Heart left ventricle (tissue), 16 donors: ENCODE results near the gene POMT1. TPM values are rescaled to one million over a fixed set of nuclear protein-coding genes. Genes with fewer than 3 reads are reported as not detected.

Source experiments
- ATAC-seq, 4 donors: fragments of 200-7000 bp; cut with Tn5 transposase; one replicate each; pipeline ENCODE4 v1.9.1; 2020 to 2022; ENCODE audit warnings: moderate library complexity in 4 of 4, mild to moderate bottlenecking in 3 of 4, moderate number of reproducible peaks in 1 of 4
- DNase-seq, 5 donors: peaks; one replicate each; pipeline ENCODE4 v3.0.0-alpha.2; 2020
- H3K27ac ChIP-seq, 12 donors: fragments of 200-600 bp; sonication (generic) in 4 of 12; one replicate each; pipeline versions ENCODE4 v1.5.0 to v1.8.0; 2016 to 2022; ENCODE audit warnings: mild to moderate bottlenecking in 2 of 12
- H3K27me3 ChIP-seq, 9 donors: fragments of 200-600 bp; sonication (generic) in 2 of 9; one replicate each; pipeline versions ENCODE4 v1.5.1 to v1.8.0; 2016 to 2022; ENCODE audit warnings: mild to moderate bottlenecking in 3 of 9
- H3K36me3 ChIP-seq, 9 donors: fragments of 200-600 bp; sonication (generic) in 2 of 9; one replicate each; pipeline versions ENCODE4 v1.5.0 to v1.8.0; 2018 to 2022; ENCODE audit warnings: mild to moderate bottlenecking in 2 of 9
- H3K4me1 ChIP-seq, 12 donors: fragments of 200-600 bp; sonication (generic) in 4 of 12; one replicate each; pipeline versions ENCODE4 v1.5.0 to v1.8.0; 2016 to 2022; ENCODE audit warnings: mild to moderate bottlenecking in 3 of 12
- H3K4me3 ChIP-seq, 12 donors: fragments of 200-600 bp; sonication (generic) in 4 of 12; one replicate each; pipeline versions ENCODE4 v1.5.0 to v1.8.0; 2017 to 2022; ENCODE audit warnings: mild to moderate bottlenecking in 9 of 12, moderate library complexity in 4 of 12
- H3K9me3 ChIP-seq, 12 donors: fragments of 200-600 bp; sonication (generic) in 4 of 12; one replicate each; pipeline versions ENCODE4 v1.5.0 to v1.8.0; 2016 to 2022; ENCODE audit warnings: mild to moderate bottlenecking in 1 of 12
- CTCF ChIP-seq, 12 donors: fragments of 200-600 bp; sonication (generic) in 4 of 12; IDR thresholded peaks; one replicate each; pipeline versions ENCODE4 v1.5.0 to v1.8.0; 2018 to 2022; ENCODE audit warnings: antibody characterized with exemption in 12 of 12, mild to moderate bottlenecking in 5 of 12
- POLR2A ChIP-seq, 2 donors: fragments of 450-650 bp; IDR thresholded peaks; one replicate each; pipeline ENCODE4 v1.6.1; 2017; ENCODE audit warnings: antibody characterized with exemption in 2 of 2, mild to moderate bottlenecking in 2 of 2, moderate library complexity in 2 of 2
- WGBS, 4 donors: extraction: QIAGEN DNeasy Blood & Tissue Kit in 2 of 4; methylation state at CpG; one replicate each; pipeline versions ENCODE4 v1.1.5 to v1.1.7; 2013 to 2018; 5-methylcytosine and 5-hydroxymethylcytosine counted together
- intact Hi-C, 10 donors: fragments of 100-400 bp; cut with DNase I; formaldehyde crosslinking; loops; one replicate each; pipeline versions ENCODE4 v1.11.1 to v1.14.2; 2022
- polyA plus RNA-seq, 2 donors: library from polyadenylated mRNA; stranded (reverse); fragments of 200-250 nt; gene quantifications; one replicate each; pipeline ENCODE4 v1.2.3, GENCODE V29; 2013
- total RNA-seq, 9 donors: library from RNA; depleted of rRNA in 2 of 9; stranded (reverse); fragments of >200 nt in 2 of 9; fragmentation: NEBNext Ultra II Directional in 3 of 9; extraction: Animal tissue kit (Norgen Biotek cat#: 25700) in 3 of 9; gene quantifications; one replicate each; pipeline versions ENCODE4 v1.1.0 to v1.2.4, GENCODE V29; 2016 to 2023
- donor health status: ischemic (EF 13 %, LVEDD 7.1; RV severe dilation, severe dysfunction).
- donor health status: healthy with polysubstance abuse.
- donor health status: DM: no; HTN: yes; CAD: no.
- donor health status: DM: no; HTN: no; CAD: no.
- donor health status: ischemic (EF 25% LVEDD 6.9; RV normal size, moderate dysfunction).
- donor health status: ischemic (EF 25% LVEDD 5.7; RV mildly dilated, moderate dysfunction).
- donor health status: healthy.
- donor health status: DM: yes; HTN: yes; CAD: no.
- donor health status: ischemic (EF 35%, LVEDD 5.7; RV mildly dilated, moderate dysfunction).
- donor health status: nonischemic (EF 11% LVEDD 7.7; RV severe dilation, severe dysfunction).
- donor health status: DM: yes; HTN: yes; CAD: no.
- donor health status: PGD.
- donor health status: ischemic (EF 29% LVEDD 5.4; RV normal size, mild dysfunction).
- donor health status: nonischemic (EF 23%, LVEDD 6.1; RV moderate dilation, normal function).

Gene POMT1
- total and polyA plus RNA-seq, 11 donors: 15.3 to 28.8 (median 20.3) TPM

DNA sequence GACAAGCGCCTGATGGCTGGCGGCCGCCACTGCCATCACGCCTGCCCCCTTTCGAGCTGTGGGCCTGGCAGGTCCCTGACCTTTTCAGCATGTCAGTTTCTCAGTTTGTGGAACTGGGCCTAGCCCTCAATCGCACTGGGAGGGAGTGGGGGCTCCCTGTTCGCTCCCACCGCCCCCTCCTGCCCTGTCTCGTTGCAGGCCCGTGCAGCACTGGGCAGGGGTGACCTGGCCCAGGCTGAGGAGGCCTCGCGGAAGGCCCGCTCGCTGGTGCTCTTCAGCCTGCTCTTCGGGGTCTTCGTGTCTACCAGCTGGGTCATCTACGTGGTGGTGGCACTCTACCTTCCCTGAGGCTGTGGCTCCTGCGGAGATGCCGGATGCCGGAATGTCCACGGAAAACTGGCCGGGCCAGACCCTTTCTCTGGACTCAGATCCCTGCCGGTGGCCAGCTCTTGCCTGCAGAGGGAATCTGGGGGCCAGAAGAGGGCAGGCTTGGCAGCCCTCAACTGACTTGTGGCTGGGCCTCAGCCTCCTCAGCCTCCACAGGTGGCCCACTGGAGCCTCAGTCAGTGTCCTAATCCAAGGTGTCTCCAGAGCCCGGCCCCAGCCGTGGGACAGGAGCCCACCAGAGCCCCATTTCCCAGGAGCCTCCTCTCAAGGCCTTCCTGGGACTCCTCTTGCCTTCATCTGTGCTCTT lies 55.3 kb downstream of the POMT1 start:
- ATAC-seq (peak in 2 of 4 donors; percentile 15 to 21), DNase-seq (no peak)
- Histone ChIP-seq H3K4me3 (no peak overlapping the region), H3K9me3 (peaks cover 0 to 26% (median 5%) of the 10 kb centered on the region in 12 donors), H3K27me3 (peaks cover 9 to 32% (median 20%) of the 10 kb centered on the region in 9 donors), H3K27ac (no peak overlapping the region), H3K36me3 (no peaks in the 10 kb centered on the region), H3K4me1 (peaks cover 0 to 3% (median 0%) of the 10 kb centered on the region in 12 donors)
- intact Hi-C loops: no loop called here
- TF ChIP-seq CTCF (IDR thresholded peaks at IDR 0.05): no peak
- no peak for TF ChIP-seq POLR2A (IDR thresholded peaks at IDR 0.05)
- WGBS, 4 donors: 92 to 94% (median 93%) methylated on average over 23 to 25 of the region's 25 CpGs

DNA sequence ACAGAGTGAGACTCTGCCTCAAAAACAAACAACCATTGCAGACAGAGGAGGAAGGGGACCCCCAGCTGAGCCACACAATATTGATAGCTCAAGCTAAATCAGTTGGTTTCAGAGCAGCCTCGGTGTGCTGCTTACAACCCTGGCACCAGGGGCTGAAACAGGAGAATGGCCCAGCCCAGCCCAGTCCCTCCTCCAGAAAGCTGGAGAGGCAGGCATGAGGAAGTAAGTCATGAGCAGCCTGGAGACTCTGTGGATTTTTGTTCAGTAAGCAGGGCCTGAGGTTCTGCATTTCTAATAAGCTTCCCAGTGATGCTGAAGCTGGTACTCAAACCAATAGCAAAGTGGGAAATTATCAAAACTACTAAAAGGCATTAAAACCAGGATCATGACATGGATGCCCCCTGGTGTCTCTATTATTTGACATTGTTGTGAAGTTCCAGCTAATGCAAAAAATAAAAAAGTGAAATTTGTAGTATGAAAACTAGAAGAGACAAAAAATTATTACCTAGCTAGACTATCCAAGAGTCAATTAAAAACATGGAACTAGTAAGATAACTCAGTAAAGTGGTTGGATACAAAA lies 56.8 kb downstream of the POMT1 start:
- H3K4me3 ChIP-seq: no peak overlapping the region
- TF ChIP-seq CTCF (IDR thresholded peaks at IDR 0.05): no peak
- TF ChIP-seq POLR2A (IDR thresholded peaks at IDR 0.05): no peak
- H3K36me3 ChIP-seq: no peaks in the 10 kb centered on the region
- H3K4me1 ChIP-seq: peaks cover 0 to 3% (median 0%) of the 10 kb centered on the region in 12 donors
- DNase-seq (no peak), ATAC-seq (peak in 1 of 4 donors; percentile 29)
- intact Hi-C loops: no loop called here
- H3K27me3 ChIP-seq: peaks cover 6 to 18% (median 15%) of the 10 kb centered on the region in 9 donors
- H3K9me3 ChIP-seq: peaks cover 0 to 32% (median 6%) of the 10 kb centered on the region in 12 donors
- no peak overlapping the region for H3K27ac ChIP-seq
- 67 to 82% (median 80%) methylated on average over 1 of the region's 1 CpG for WGBS, 4 donors

GRCh38 chr9:131562032-131562959 lies 59.6 kb downstream of the POMT1 start:
- Histone ChIP-seq H3K27ac (no peak overlapping the region), H3K4me3 (no peak overlapping the region), H3K4me1 (no peaks in the 10 kb centered on the region), H3K27me3 (no peaks in the 10 kb centered on the region), H3K36me3 (peaks cover 0 to under 1% (median 0%) of the 10 kb centered on the region in 9 donors), H3K9me3 (peaks cover 0 to 41% (median 6%) of the 10 kb centered on the region in 12 donors)
- DNase-seq (no peak), ATAC-seq (no peak)
- TF ChIP-seq POLR2A (IDR thresholded peaks at IDR 0.05): no peak
- TF ChIP-seq CTCF (IDR thresholded peaks at IDR 0.05): no peak
- intact Hi-C loops: no loop called here
- 52 to 56% (median 54%) methylated on average over 9 of the region's 9 CpGs for WGBS, 4 donors

DNA sequence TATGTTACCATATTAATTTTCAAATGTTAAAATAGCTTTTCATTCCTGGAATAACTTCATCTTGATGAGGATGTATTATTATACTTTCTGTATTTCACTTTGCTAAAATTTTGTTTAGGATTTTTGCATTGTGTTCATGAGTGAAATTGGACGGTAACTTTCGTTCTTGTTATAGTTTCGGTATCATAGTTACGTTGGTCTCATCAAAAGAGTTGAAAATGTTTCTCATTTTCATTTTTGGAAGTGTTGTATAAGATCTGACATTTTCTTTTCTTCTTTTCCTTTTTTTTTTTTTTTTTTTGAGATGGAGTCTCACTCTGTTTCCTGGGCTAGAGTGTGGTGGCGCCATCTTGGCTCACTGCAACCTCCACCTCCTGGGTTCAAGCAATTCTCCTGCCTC lies 62.7 kb downstream of the POMT1 start:
- WGBS, 4 donors: 82 to 98% (median 95%) methylated on average over 5 of the region's 5 CpGs
- peaks cover 0 to 20% (median 6%) of the 10 kb centered on the region in 9 donors for H3K36me3 ChIP-seq
- TF ChIP-seq CTCF (IDR thresholded peaks at IDR 0.05): no peak
- TF ChIP-seq POLR2A (IDR thresholded peaks at IDR 0.05): no peak
- no peak overlapping the region for H3K4me3 ChIP-seq
- H3K4me1 ChIP-seq: no peaks in the 10 kb centered on the region
- no peak overlapping the region for H3K27ac ChIP-seq
- H3K9me3 ChIP-seq: peaks cover 0 to 34% (median 6%) of the 10 kb centered on the region in 12 donors
- intact Hi-C loops: no loop called here
- no peak for DNase-seq
- H3K27me3 ChIP-seq: no peaks in the 10 kb centered on the region
- no peak for ATAC-seq
